ENCODE results near the gene ACCS.

ACCS gene

GRCh38 chr11:44128729-44129128 lies 62.7 kb downstream of the ACCS start:
- Histone ChIP-seq H3K27ac (no peak overlapping the region), H3K4me3 (ENCODE audit: low read depth, low read length) (no peak overlapping the region), H3K36me3 (peaks cover 43% of the 10 kb centered on the region), H3K27me3 (ENCODE audit: insufficient read depth, low read depth, severe bottlenecking) (no peaks in the 10 kb centered on the region), H3K9me3 (ENCODE audit: severe bottlenecking) (no peaks in the 10 kb centered on the region)
- no peak for DNase-seq
- no peak for TF ChIP-seq CTCF (IDR thresholded peaks at IDR 0.05; ENCODE audit: low read depth, low read length)

- no peak for TF ChIP-seq CTCF (IDR thresholded peaks at IDR 0.05; ENCODE audit: low read depth, low read length)
- Histone ChIP-seq H3K4me3 (ENCODE audit: low read depth, low read length) (no peak overlapping the region), H3K9me3 (ENCODE audit: severe bottlenecking) (no peaks in the 10 kb centered on the region), H3K27ac (no peak overlapping the region), H3K27me3 (ENCODE audit: insufficient read depth, low read depth, severe bottlenecking) (no peaks in the 10 kb centered on the region), H3K36me3 (peaks cover 39% of the 10 kb centered on the region)
- no peak for DNase-seq
These were observed 64.7 kb downstream of the ACCS start for GRCh38 chr11:44130751-44131150.

- DNase-seq: no peak
- peak; percentile 66 for TF ChIP-seq CTCF (IDR thresholded peaks at IDR 0.05; ENCODE audit: low read depth, low read length)
- no peaks in the 10 kb centered on the region for H3K9me3 ChIP-seq (ENCODE audit: severe bottlenecking)
- H3K27me3 ChIP-seq (ENCODE audit: insufficient read depth, low read depth, severe bottlenecking): no peaks in the 10 kb centered on the region
- H3K27ac ChIP-seq: no peak overlapping the region
- peaks cover 15% of the 10 kb centered on the region for H3K36me3 ChIP-seq
- H3K4me3 ChIP-seq (ENCODE audit: low read depth, low read length): no peak overlapping the region
These were observed 67.4 kb downstream of the ACCS start for GRCh38 chr11:44133335-44133946.
